Mesothelial cell of epicardium (in vitro differentiated cells): ENCODE measurements around the gene PIH1D2. TPM values are rescaled to one million over a fixed set of nuclear protein-coding genes. Genes with fewer than 3 reads are reported as not detected.
A peak's percentile ranks its signal among the peaks of the same experiment; 100 is the strongest.

ENCODE experiments used
- DNase-seq, 2 experiments: peaks; one replicate each; pipeline ENCODE4 v3.0.0; 2021; ENCODE audit warnings: low spot score in 2 of 2; ENCODE audit not compliant: unreplicated experiment in 2 of 2
- H3K27ac Mint-ChIP-seq: 2 replicates; pipeline ENCODE4 v1.8.0; 2021; ENCODE audit warnings: mixed read lengths
- H3K27me3 Mint-ChIP-seq: 2 replicates; pipeline ENCODE4 v1.8.0; 2021; ENCODE audit warnings: low read depth, mixed read lengths
- H3K36me3 Mint-ChIP-seq: 2 replicates; pipeline ENCODE4 v1.8.0; 2021; ENCODE audit warnings: mixed read lengths
- H3K4me1 Mint-ChIP-seq: 2 replicates; pipeline ENCODE4 v1.8.0; 2021; ENCODE audit warnings: mixed read lengths
- H3K4me3 Mint-ChIP-seq: 2 replicates; pipeline ENCODE4 v1.8.0; 2021; ENCODE audit warnings: mild to moderate bottlenecking, moderate library complexity, mixed read lengths
- H3K9me3 Mint-ChIP-seq: 2 replicates; pipeline ENCODE4 v1.8.0; 2021; ENCODE audit warnings: mixed read lengths
- total RNA-seq: library from RNA; stranded (reverse); gene quantifications from 3 replicates; pipeline ENCODE4 v1.2.1, GENCODE V29; 2021
- TF ChIP-seq, protein P1 (sequence below): fragments of 200-600 bp; sonication (generic); IDR thresholded peaks from one replicate; pipeline ENCODE4 v1.5.0; 2021; ENCODE audit warnings: antibody characterized with exemption; ENCODE audit not compliant: unreplicated experiment

The PIH1D2 gene, protein sequence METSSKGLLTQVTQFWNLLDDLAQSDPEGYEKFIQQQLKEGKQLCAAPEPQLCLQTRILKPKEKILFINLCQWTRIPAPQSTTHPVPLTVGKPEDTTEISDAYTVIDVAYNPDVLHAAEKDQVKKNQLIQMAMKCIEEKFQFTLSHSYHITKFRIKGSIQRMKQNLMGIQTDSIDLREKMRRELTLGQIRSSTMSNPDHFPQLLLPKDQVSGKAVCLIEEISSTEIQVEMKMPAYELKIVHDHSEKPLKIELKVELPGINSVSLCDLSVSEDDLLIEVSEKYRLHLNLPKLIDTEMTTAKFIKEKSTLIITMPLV
- total RNA-seq = 1.2 to 1.9 TPM (median 1.3 TPM) in 3 replicates

DNA sequence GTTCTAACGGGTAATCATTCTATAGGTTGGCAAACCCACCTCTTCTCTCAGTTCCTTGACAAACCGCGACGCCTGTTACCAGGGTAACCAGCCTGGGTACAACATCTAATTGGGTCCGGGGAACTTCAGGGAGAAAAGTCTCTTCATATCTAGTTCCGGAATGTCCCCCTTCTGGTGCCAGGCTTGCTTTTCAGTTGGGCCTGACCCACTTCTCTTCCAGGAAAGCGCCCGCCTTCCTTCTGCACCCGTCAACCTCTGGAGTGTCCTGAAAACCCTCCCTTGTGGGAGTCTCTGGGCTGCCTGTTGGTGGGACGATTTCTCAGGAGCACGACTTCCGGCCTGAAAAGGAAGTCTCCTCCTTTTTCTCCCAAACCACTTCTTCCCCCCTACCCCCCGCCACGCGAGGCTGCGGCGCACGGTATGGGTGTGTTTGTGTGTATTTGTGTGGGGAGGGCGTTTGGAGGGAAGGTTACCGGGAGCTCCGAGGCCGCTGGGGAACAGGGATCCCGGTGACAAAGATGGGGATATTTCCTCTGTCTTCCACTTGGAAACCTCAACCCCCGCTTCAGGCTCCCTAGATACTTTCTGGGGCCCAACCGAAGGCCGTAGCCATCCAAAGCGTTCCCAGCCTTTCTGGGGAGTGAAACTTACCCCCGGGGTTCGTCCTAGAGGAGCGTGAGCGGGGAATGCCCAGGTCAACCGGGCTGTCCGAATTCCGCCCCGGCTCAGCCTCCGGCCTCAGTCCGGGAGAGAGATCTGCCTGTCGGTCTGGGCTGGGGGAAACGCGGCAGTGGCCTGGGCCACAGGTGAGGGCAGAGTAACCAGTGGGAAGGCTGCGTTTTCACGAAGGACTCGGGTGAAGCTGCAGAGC lies at the start of gene PIH1D2, which contains the start of gene NKAPD1:
TSS of gene PIH1D2 (minus strand) at position 77 of the 871 bp plus-strand sequence. CDS start 843 bp downstream, outside the sequence.
TSS of gene NKAPD1 (plus strand) at position 359 of the 871 bp plus-strand sequence. CDS start 1,276 bp downstream, outside the sequence.
- DNase-seq = peak; percentile 40 to 76
- peaks cover 14% of the 10 kb centered on the region for H3K36me3 Mint-ChIP-seq
- H3K9me3 Mint-ChIP-seq = no peaks in the 10 kb centered on the region
- peak within 1 kb of the TSS; percentile 98 for H3K4me3 Mint-ChIP-seq
- H3K27ac Mint-ChIP-seq = peak within 1 kb of the TSS; percentile 98
- H3K4me1 Mint-ChIP-seq = peaks cover 19% of the 10 kb centered on the region
- no peaks in the 10 kb centered on the region for H3K27me3 Mint-ChIP-seq
- TF ChIP-seq, protein P1, sequence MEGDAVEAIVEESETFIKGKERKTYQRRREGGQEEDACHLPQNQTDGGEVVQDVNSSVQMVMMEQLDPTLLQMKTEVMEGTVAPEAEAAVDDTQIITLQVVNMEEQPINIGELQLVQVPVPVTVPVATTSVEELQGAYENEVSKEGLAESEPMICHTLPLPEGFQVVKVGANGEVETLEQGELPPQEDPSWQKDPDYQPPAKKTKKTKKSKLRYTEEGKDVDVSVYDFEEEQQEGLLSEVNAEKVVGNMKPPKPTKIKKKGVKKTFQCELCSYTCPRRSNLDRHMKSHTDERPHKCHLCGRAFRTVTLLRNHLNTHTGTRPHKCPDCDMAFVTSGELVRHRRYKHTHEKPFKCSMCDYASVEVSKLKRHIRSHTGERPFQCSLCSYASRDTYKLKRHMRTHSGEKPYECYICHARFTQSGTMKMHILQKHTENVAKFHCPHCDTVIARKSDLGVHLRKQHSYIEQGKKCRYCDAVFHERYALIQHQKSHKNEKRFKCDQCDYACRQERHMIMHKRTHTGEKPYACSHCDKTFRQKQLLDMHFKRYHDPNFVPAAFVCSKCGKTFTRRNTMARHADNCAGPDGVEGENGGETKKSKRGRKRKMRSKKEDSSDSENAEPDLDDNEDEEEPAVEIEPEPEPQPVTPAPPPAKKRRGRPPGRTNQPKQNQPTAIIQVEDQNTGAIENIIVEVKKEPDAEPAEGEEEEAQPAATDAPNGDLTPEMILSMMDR = no peak

DNA sequence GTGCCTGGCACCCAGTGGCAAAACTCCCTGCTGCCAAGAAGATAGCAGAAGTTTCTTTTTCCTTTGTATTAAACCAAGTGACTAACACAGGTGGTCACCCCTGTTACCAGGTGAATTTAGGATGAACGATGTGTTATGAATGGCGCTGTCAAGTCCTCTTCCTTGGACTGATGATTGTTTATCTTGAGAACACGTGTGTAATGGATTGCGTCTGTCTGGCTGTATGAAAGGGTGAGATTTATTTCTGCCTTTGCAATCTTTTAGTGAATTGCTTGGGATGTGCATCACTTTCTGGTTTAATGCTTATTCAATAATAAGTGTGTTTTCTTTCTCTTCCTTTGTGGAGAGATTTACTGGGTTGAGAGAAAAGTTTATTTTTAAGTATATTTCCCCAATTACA lies 49.3 kb upstream of the PIH1D2 start:
- H3K27ac Mint-ChIP-seq = no peak overlapping the region
- no peaks in the 10 kb centered on the region for H3K9me3 Mint-ChIP-seq
- peaks cover 16% of the 10 kb centered on the region for H3K4me1 Mint-ChIP-seq
- DNase-seq = no peak
- no peaks in the 10 kb centered on the region for H3K36me3 Mint-ChIP-seq
- no peak overlapping the region for H3K4me3 Mint-ChIP-seq
- TF ChIP-seq, protein P1 = no peak
- no peaks in the 10 kb centered on the region for H3K27me3 Mint-ChIP-seq

DNA sequence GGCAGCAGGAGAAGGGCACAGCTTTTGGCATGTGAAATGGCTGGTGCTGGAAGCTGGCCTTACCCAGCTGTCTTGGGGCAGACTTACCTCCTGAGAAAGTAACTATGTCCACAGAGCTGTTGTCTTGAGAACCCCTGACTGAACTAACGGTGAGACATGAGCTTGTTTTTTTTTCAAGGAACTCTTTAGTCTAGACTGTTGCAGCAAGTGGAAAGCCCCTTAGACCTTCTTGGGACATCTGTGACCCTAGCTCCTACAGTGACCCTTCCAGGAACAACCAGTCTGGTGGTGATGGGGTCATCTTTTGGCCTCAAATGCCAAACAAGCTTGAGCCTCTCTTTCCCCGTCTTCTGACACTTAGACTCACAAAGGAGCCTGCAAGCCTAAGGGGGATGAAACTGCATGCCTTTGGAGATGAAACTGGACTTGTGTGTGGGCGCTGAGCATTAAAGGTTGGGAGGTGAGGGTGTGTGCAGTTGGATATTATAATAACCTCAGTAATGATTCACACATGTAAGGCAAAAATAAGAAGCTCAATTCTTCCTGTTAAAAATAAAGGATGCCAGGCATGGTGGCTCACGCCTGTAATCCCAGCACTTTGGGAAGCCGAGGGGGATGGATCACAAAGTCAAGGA lies 48.3 kb upstream of the PIH1D2 start:
- Mint-ChIP-seq H3K36me3 (peaks cover under 1% of the 10 kb centered on the region), H3K4me1 (peaks cover 16% of the 10 kb centered on the region), H3K27me3 (no peaks in the 10 kb centered on the region), H3K4me3 (no peak overlapping the region), H3K27ac (no peak overlapping the region), H3K9me3 (peaks cover under 1% of the 10 kb centered on the region)
- DNase-seq = no peak
- TF ChIP-seq, protein P1 = no peak

DNA sequence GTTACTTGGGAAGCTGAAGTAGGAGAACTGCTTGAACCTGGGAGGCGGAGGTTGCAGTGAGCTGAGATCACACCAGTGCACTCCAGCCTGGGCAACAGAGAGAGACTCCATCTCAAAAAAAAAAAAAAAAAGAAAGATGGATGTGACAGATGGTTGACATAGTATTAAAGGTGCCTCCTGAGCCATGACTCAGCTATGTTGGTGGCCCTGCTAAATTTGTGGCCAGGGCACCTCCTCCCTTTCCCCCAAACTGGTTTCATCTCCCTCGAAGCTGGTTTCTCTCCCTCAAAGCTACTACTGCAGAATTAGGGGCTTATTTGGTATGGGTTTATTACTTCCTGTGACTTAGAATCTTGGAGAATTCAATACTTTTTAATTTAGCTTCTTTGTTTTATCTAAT lies 44.4 kb upstream of the PIH1D2 start:
- peaks cover 10% of the 10 kb centered on the region for H3K4me1 Mint-ChIP-seq
- no peak overlapping the region for H3K4me3 Mint-ChIP-seq
- peaks cover 5% of the 10 kb centered on the region for H3K36me3 Mint-ChIP-seq
- H3K9me3 Mint-ChIP-seq = peaks cover 4% of the 10 kb centered on the region
- TF ChIP-seq, protein P1 = no peak
- no peak for DNase-seq
- H3K27me3 Mint-ChIP-seq = no peaks in the 10 kb centered on the region
- no peak overlapping the region for H3K27ac Mint-ChIP-seq

DNA sequence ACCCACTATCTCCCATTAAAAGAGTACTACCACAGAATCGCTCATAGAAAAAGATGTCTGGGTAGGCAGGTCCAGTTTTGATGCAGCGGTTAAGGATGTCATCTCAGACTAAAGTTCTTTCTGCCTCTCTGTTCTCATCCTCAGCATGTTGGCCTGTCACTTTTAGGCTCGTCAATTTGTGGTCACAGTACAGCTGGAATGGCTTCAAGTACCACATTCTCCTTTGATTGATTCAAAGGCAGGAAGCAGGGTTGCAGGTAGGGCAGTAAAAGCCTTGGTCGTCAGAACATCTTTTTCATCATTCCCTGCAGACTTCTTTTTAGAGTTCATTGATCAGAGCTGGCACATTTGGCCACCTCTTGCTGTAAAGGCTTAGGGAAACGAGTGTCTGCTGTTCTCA lies 41.6 kb upstream of the PIH1D2 start:
- DNase-seq = no peak
- Mint-ChIP-seq H3K36me3 (peaks cover 5% of the 10 kb centered on the region), H3K4me3 (no peak overlapping the region), H3K27ac (no peak overlapping the region), H3K4me1 (peaks cover 5% of the 10 kb centered on the region), H3K27me3 (no peaks in the 10 kb centered on the region), H3K9me3 (peaks cover 13% of the 10 kb centered on the region)
- TF ChIP-seq, protein P1 = no peak
